OCI-LY1 (cell line): ENCODE measurements around the gene CDK10.

Experiments
- H2AFZ ChIP-seq: fragments of 200-600 bp; sonication (generic), shearing (Covaris generic); 2 replicates; pipeline ENCODE4 v1.6.0; 2014; ENCODE audit warnings: antibody characterized with exemption, mild to moderate bottlenecking, low read length
- H3F3A ChIP-seq: fragments of 200-600 bp; sonication (generic), shearing (Covaris generic); 2 replicates; pipeline ENCODE4 v1.6.0; 2014; ENCODE audit warnings: mild to moderate bottlenecking, antibody characterized with exemption, low read length, moderate library complexity; ENCODE audit not compliant: insufficient read depth
- H3K27ac ChIP-seq: fragments of 200-600 bp; sonication (generic); 2 replicates; pipeline ENCODE4 v1.5.1; 2014; ENCODE audit warnings: low read length, mixed run types, mild to moderate bottlenecking, low read depth; ENCODE audit not compliant: poor library complexity, severe bottlenecking
- H3K27me3 ChIP-seq: fragments of 200-600 bp; sonication (generic); 2 replicates; pipeline ENCODE4 v1.6.0; 2014; ENCODE audit warnings: antibody characterized with exemption, mild to moderate bottlenecking, low read length, moderate library complexity; ENCODE audit not compliant: insufficient read depth
- H3K36me3 ChIP-seq: fragments of 200-600 bp; sonication (generic); 2 replicates; pipeline ENCODE4 v1.6.1; 2014; ENCODE audit warnings: mild to moderate bottlenecking, antibody characterized with exemption, low read length, moderate library complexity, mixed read lengths; ENCODE audit not compliant: insufficient read depth
- H3K4me1 ChIP-seq: fragments of 200-600 bp; sonication (generic); 2 replicates; pipeline ENCODE4 v1.5.1; 2014; ENCODE audit warnings: mild to moderate bottlenecking, low read length, moderate library complexity; ENCODE audit not compliant: insufficient read depth, severe bottlenecking
- H3K4me2 ChIP-seq: fragments of 200-600 bp; sonication (generic), shearing (Covaris generic); 2 replicates; pipeline ENCODE4 v1.6.1; 2014; ENCODE audit warnings: low read length
- H3K4me3 ChIP-seq: fragments of 200-600 bp; sonication (generic); 2 replicates; pipeline ENCODE4 v1.5.1; 2014; ENCODE audit warnings: low read length, low read depth, mild to moderate bottlenecking, mixed read lengths; ENCODE audit not compliant: poor library complexity, severe bottlenecking
- H3K79me2 ChIP-seq: fragments of 200-600 bp; shearing (Covaris generic); 2 replicates; pipeline ENCODE4 v1.6.1; 2016; ENCODE audit warnings: mixed run types, low read length, mixed read lengths; ENCODE audit not compliant: insufficient read depth
- H3K9ac ChIP-seq: fragments of 200-600 bp; sonication (generic), shearing (Covaris generic); 2 replicates; pipeline ENCODE4 v1.6.1; 2014; ENCODE audit warnings: mild to moderate bottlenecking, low read length, mixed read lengths
- H3K9me2 ChIP-seq: fragments of 200-600 bp; sonication (generic), shearing (Covaris generic); 2 replicates; pipeline ENCODE4 v1.6.1; 2014; ENCODE audit warnings: low read depth, mild to moderate bottlenecking, low read length, mixed read lengths
- H3K9me3 ChIP-seq: fragments of 200-600 bp; shearing (Covaris generic); 2 replicates; pipeline ENCODE4 v1.6.1; 2014; ENCODE audit warnings: low read length, mixed read lengths
- H4K20me1 ChIP-seq: fragments of 200-600 bp; sonication (generic), shearing (Covaris generic); 2 replicates; pipeline ENCODE4 v1.6.0; 2016; ENCODE audit warnings: mild to moderate bottlenecking, low read length; ENCODE audit not compliant: insufficient read depth
- EZH2 ChIP-seq: fragments of 200-600 bp; sonication (generic), shearing (Covaris generic); IDR thresholded peaks from 2 replicates; pipeline ENCODE4 v1.8.0; 2017; ENCODE audit warnings: borderline replicate concordance, mixed run types, mild to moderate bottlenecking, antibody characterized with exemption, low read length, moderate library complexity, mixed read lengths
- TF ChIP-seq, protein P1 (sequence below): fragments of 200-600 bp; sonication (generic), shearing (Covaris generic); IDR thresholded peaks from 2 replicates; pipeline ENCODE4 v1.5.1; 2017; ENCODE audit warnings: mild to moderate bottlenecking, antibody characterized with exemption, low read length, moderate library complexity, mixed read lengths

Gene CDK10

DNA sequence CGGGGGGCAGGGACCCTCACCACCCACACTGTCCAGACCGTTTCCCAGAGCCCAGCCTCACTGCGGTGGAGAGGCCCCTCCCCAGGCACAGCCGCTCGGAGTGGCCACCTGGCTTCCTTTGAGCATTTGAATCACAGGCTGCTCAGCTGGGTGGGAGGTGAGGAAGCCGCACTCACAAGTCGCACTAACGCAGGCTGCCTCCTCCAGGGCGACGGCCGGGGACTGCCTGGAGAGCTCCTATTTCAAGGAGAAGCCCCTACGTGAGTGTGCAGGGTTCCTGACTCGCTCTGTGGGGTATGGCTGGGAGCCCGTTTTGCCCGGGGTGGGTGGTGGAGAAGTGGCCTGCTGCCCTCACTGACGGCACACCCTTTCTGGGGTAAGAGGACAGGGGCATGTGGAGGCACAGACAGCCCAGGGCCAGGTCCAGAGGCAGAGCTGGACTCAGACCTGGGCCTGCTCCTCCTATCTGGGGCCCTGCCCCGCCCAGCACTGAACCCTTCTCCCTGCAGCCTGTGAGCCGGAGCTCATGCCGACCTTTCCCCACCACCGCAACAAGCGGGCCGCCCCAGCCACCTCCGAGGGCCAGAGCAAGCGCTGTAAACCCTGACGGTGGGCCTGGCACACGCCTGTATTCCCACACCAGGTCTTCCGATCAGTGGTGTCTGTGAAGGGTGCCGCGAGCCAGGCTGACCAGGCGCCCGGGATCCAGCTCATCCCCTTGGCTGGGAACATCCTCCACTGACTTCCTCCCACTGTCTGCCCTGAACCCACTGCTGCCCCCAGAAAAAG lies 8.8 kb downstream of the CDK10 start:
- Histone ChIP-seq H3K4me1 (peaks cover 6% of the 10 kb centered on the region), H3K36me3 (peaks cover 59% of the 10 kb centered on the region), H3K4me3 (no peak overlapping the region), H3K79me2 (no peaks in the 10 kb centered on the region), H3K27me3 (no peaks in the 10 kb centered on the region), H2AFZ (no peak overlapping the region), H3F3A (no peaks in the 10 kb centered on the region), H3K9me3 (no peaks in the 10 kb centered on the region), H4K20me1 (no peaks in the 10 kb centered on the region), H3K9me2 (no peaks in the 10 kb centered on the region), H3K27ac (no peak overlapping the region), H3K9ac (no peak overlapping the region), H3K4me2 (no peak overlapping the region)
- no peak for TF ChIP-seq EZH2
- TF ChIP-seq, protein P1, sequence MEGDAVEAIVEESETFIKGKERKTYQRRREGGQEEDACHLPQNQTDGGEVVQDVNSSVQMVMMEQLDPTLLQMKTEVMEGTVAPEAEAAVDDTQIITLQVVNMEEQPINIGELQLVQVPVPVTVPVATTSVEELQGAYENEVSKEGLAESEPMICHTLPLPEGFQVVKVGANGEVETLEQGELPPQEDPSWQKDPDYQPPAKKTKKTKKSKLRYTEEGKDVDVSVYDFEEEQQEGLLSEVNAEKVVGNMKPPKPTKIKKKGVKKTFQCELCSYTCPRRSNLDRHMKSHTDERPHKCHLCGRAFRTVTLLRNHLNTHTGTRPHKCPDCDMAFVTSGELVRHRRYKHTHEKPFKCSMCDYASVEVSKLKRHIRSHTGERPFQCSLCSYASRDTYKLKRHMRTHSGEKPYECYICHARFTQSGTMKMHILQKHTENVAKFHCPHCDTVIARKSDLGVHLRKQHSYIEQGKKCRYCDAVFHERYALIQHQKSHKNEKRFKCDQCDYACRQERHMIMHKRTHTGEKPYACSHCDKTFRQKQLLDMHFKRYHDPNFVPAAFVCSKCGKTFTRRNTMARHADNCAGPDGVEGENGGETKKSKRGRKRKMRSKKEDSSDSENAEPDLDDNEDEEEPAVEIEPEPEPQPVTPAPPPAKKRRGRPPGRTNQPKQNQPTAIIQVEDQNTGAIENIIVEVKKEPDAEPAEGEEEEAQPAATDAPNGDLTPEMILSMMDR: no peak

DNA sequence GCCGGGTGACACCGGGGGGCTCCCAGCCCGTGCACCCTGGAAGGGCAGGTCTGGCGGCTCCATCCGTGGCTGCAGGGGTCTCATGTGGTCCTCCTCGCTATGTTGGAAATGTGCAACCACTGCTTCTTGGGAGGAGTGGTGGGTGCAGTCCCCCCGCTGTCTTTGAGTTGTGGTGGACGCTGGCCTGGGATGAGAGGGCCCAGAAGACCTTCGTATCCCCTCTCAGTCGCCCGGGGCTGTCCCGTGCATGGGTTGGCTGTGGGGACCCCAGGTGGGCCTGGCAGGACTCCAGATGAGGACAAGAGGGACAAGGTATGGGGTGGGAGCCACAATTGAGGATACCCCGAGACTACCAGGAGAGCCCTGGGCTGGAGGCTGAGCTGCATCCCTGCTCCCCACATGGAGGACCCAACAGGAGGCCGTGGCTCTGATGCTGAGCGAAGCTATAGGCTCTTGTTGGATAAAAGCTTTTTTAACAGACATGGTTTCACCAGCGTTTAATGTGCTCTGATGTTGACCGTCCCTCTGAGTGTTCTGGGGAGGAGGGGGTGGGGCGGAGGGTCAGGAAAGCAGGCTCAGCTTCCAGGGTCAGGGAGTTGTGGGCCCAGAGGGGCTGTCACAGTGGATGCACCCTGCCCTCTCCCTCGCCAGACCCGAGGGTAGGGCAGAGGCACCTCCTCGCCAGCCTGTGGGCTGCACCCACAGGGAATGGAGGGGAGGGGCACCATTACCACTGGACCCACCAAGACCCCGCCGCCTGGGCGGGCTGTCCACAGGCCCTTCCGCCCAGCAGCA lies 9.6 kb downstream of the CDK10 start:
- peaks cover 53% of the 10 kb centered on the region for H3K36me3 ChIP-seq
- H3K9me2 ChIP-seq: no peaks in the 10 kb centered on the region
- no peak overlapping the region for H3K27ac ChIP-seq
- no peak overlapping the region for H3K4me2 ChIP-seq
- no peak overlapping the region for H3K9ac ChIP-seq
- no peaks in the 10 kb centered on the region for H3K79me2 ChIP-seq
- no peaks in the 10 kb centered on the region for H3K27me3 ChIP-seq
- H3K4me1 ChIP-seq: peaks cover 14% of the 10 kb centered on the region
- no peak overlapping the region for H3K4me3 ChIP-seq
- no peaks in the 10 kb centered on the region for H3F3A ChIP-seq
- no peaks in the 10 kb centered on the region for H4K20me1 ChIP-seq
- H2AFZ ChIP-seq: no peak overlapping the region
- TF ChIP-seq, protein P1: no peak
- no peak for TF ChIP-seq EZH2
- no peaks in the 10 kb centered on the region for H3K9me3 ChIP-seq

DNA sequence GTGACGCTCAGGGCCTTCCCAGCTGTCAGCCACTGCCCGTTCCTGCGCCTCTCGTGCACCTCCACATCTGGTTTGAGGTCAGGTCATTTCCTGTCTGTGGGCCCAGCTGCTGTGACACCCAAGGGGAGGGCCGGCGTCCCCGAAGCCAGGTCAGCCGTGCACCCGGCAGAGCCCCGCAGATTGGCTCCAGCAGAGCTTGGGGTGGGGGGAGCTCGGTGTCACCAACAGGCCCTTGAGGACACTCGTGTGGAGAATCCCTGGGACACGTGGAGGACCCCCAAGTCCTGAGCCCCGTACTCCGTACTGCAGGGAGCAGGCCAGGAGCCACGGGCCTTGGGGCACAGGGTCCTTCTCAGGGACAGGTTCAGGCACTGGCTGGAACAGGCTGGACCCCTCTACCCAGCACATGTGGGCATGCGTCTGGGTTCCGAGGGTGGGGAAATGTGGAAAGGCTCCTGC lies 10.2 kb downstream of the CDK10 start:
- Histone ChIP-seq H3K4me3 (no peak overlapping the region), H3K4me1 (peaks cover 15% of the 10 kb centered on the region), H4K20me1 (no peaks in the 10 kb centered on the region), H3K27me3 (no peaks in the 10 kb centered on the region), H3F3A (no peaks in the 10 kb centered on the region), H3K4me2 (no peak overlapping the region), H2AFZ (no peak overlapping the region), H3K9me3 (no peaks in the 10 kb centered on the region), H3K9me2 (no peaks in the 10 kb centered on the region), H3K79me2 (no peaks in the 10 kb centered on the region), H3K36me3 (peaks cover 47% of the 10 kb centered on the region), H3K9ac (no peak overlapping the region), H3K27ac (no peak overlapping the region)
- no peak for TF ChIP-seq EZH2
- TF ChIP-seq, protein P1: no peak
